ENCODE measurements around the gene AKAP6. TPM values are rescaled to one million over a fixed set of nuclear protein-coding genes. Genes with fewer than 3 reads are reported as not detected.

Gene AKAP6
- total and polyA plus RNA-seq, 10 of the 15 experiments (the other 5 are each of a cell fraction or from before 2014, with no cell fraction given): 0.35 to 5.9 (median 2.2) TPM

GRCh38 chr14:32633224-32633859 lies 304.2 kb downstream of the AKAP6 start:
- no peak for FAIRE-seq
- RAD21 ChIA-PET (ENCODE audit: unreplicated experiment): no interaction called here
- in situ Hi-C loops (cut with MboI): no loop called here

More at GRCh38 chr14:32633224-32633859, 304.2 kb downstream of the AKAP6 start:
- no peak overlapping the region for H3K9ac ChIP-seq (ENCODE audit: control insufficient read depth, insufficient read depth, low read length)
- intact Hi-C loops (cut with micrococcal nuclease; ENCODE audit: unreplicated experiment): no loop called here
- H4K20me1 ChIP-seq (ENCODE audit: control insufficient read depth, insufficient read depth): no peaks in the 10 kb centered on the region
- DNase-seq (ENCODE audit: low read depth, low spot score) (no peak), ATAC-seq (no peak)
- ChIA-PET CTCF (interaction anchor here (1.0 kb wide), 1 partner anchor 13 kb away, joined by 3 read pairs; no protein-coding TSS in a partner anchor), POLR2A (no interaction called here), SMC1A (ENCODE audit: uncharacterized antibody, unreplicated experiment) (no interaction called here)
- H3K79me2 ChIP-seq (ENCODE audit: control insufficient read depth, insufficient read depth, low read length): no peaks in the 10 kb centered on the region
- no peaks in the 10 kb centered on the region for H3K4me1 ChIP-seq (ENCODE audit: control insufficient read depth, insufficient read depth, low read length)
- no peak overlapping the region for H3K27ac ChIP-seq (ENCODE audit: control insufficient read depth, insufficient read depth)
- no peaks in the 10 kb centered on the region for H3K9me3 ChIP-seq (replicated peaks; ENCODE audit: control insufficient read depth, insufficient read depth, low read length)
- no peak overlapping the region for H3K4me2 ChIP-seq (ENCODE audit: control insufficient read depth, insufficient read depth)
- no peak overlapping the region for H3K4me3 ChIP-seq
- no peak overlapping the region for H2AFZ ChIP-seq (ENCODE audit: control insufficient read depth, low read depth, low read length)
- WGBS (ENCODE audit: insufficient coverage, insufficient replicate concordance, low lambda C conversion rate, missing lambda C conversion rate): 79% methylated on average over 3 of the region's 3 CpGs
- H3K27me3 ChIP-seq (replicated peaks in 1 of 2; ENCODE audit: control insufficient read depth in 2 of 2, insufficient read depth in 2 of 2, low read length in 1 of 2): no peaks in the 10 kb centered on the region
- no peaks in the 10 kb centered on the region for H3K36me3 ChIP-seq (ENCODE audit: control insufficient read depth in 2 of 2, insufficient read depth in 2 of 2, low read length in 1 of 2)
- no TSS peak for BruUV-seq (replicated peaks)
- TF ChIP-seq ZNF592 (IDR thresholded peaks at IDR 0.05) (no peak), POU2F2 (IDR thresholded peaks at IDR 0.05; ENCODE audit: borderline replicate concordance, low read depth, low read length) (no peak), PBX3 (IDR thresholded peaks at IDR 0.05; ENCODE audit: insufficient replicate concordance, low read depth, low read length) (no peak), PAX8 (IDR thresholded peaks at IDR 0.05) (no peak), IKZF1 (conservative IDR thresholded peaks at IDR 0.05) (no peak), HDAC2 (IDR thresholded peaks at IDR 0.05) (no peak), SREBF1 (IDR thresholded peaks at IDR 0.05; ENCODE audit: low read length) (no peak)
